T-helper 9 cell (primary cell): ENCODE measurements around the gene C2orf81.
A peak's percentile ranks its signal among the peaks of the same experiment; 100 is the strongest.
"Not testable (repeated sequence)": the region's sequence is repeated elsewhere in the genome, so short reads cannot be mapped to it uniquely, and the experiment has no call there.

ENCODE experiments used
- DNase-seq: peaks from one replicate; pipeline ENCODE4 v3.0.0-alpha.2; 2020
- total RNA-seq, 2 donors: gene quantifications; one replicate each; lab custom pipeline; 2026; lab: John Stamatoyannopoulos, UW

The C2orf81 gene
- 0 to 0.21 reads per million in 2 donors for total RNA-seq

GRCh38 chr2:74421221-74421870, at the start of gene C2orf81, which contains the start of gene WDR54:
Gene C2orf81, minus strand, starts transcription at chr2:74421619. Its CDS starts 59 bp downstream, at chr2:74421560.
Gene WDR54, plus strand, starts transcription at chr2:74421730. Its CDS starts 424 bp downstream, at chr2:74422154.
- DNase-seq, result peak; percentile 85

- not testable (repeated sequence) for DNase-seq
Observed at GRCh38 chr2:74470742-74471141, 49.3 kb upstream of the C2orf81 start.

DNA sequence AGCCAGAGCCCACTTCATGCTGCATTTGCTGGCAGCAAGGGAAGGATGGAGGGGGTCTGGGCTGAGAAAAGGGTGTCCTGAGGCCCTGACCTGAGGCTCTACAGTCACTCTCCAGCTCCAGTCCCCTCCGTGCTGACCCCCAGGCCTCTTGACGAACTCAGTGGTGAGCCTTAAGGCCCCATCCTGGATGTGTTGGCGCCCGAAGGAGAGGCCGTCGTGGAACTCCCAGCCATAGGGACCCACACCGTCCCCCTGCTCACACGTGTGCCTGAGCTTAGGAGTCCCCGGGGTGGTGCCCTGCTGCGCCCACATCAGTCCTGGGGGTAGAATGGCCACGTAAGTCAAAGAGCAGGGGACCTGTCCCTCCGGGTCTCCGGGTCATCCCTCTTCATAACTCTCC, 43.0 kb upstream of the C2orf81 start:
- no peak for DNase-seq

GRCh38 chr2:74462786-74463105, 41.3 kb upstream of the C2orf81 start:
- DNase-seq, result no peak

DNA sequence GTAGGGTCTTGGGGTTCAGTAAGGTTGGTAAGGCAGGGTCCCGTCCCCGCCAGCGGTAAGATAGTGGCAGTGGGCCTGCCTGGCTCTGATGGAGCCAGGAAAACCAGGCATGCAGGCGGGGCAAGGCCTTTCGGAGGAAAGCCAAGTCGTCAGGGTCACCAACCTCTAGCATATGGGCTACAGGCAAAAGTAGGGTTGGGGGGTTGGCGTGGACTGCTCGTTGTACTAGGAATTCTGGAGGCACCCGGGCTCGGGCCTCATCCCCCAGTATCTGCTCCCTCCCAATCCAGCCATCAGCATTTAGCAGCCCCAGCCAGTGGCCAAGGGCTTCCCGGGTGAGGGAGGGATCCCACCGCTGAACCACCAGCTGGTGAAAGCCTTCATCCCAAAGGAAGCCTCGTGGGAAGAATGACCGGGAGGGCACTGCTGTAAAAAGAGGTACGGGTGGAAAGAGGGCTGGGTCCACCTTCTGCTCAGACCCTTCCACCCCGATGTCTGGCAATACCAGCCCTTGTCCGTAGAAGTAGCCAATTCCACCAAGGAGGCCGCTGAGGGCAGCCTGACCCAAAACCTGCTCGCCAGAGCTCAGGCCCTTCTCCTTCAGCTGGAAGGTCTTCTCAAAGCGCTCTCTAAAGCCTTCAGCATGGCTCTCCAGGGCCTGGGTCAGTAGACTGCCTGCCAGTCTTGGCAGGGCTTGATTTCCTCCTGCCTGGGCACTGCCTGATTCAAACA, 40.8 kb upstream of the C2orf81 start:
- no peak for DNase-seq

DNA sequence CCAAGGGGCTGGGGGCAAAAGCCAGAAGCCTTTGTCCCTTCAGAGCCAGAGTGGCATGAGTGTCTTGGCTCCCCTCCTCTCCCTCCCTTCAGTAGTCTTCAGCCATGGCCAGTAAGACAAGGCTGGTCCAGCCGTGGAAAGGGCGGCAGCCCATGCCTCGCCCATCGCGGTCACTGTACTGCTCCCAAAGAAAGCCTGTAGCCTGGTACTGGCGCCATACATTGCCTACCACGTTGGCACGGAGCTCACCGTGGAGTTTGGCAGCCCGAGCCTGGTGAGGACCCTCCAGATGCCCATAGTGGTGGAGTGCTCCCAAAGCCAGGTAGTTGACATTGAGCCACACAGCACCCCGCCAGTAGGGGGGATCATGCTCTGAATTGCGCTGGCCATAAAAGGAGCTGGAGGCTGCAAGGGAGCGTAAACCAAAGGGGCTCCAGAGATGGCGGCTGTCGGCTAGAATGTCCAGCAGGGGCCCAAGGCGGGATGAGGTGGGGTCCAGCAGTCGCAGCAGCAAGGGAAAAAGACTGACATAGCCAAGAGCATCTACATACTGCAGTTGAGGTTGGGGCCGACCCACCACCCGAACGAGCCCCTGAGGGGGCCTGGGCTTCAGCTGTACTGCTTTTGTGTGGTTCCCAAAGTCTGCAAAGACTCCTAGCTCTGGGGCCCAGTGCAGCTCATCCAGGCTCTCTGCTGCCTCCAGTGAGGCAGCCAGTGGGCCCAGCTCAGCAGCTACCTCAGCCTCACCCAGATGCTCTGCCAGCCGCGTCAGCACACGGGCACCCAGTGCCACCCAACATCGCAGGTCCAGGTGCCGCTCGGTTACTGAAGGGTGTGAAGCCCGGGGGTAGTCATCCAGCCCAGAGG, 40.0 kb upstream of the C2orf81 start:
- DNase-seq, result no peak

DNA sequence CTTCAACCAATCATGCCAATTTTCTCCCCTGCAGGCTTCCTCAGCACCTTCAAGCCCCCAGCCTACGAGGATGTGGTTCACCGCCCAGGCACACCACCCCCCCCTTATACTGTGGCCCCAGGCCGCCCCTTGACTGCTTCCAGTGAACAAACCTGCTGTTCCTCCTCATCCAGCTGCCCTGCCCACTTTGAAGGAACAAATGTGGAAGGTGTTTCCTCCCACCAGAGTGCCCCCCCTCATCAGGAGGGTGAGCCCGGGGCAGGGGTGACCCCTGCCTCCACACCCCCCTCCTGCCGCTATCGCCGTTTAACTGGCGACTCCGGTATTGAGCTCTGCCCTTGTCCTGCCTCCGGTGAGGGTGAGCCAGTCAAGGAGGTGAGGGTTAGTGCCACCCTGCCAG, 38.8 kb upstream of the C2orf81 start:
- DNase-seq, result not testable (repeated sequence)

GRCh38 chr2:74459503-74460118, 38.2 kb upstream of the C2orf81 start:
- DNase-seq, result not testable (repeated sequence)

DNA sequence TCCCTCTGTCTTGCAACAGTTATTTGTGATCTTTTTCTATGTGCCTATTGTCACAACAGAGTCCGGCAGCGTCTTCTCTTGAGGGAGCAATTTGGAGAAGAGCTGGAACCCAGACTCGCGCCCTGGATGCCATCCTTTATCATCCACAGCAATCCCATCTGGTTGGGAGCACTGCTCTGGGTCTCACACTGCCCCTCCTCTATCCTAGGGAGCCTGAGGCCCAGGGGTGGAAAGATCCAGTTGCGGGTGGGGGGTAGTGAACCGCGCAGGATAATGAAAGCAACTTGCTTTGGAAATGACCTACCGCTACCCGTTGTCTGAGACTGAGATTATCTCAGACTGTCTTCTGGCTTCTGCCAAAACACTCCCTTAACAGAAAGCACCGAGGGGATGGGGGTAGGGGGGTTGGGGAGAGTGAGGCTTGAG, 37.5 kb upstream of the C2orf81 start:
- DNase-seq, result no peak

- DNase-seq, result peak; percentile 96
Observed at GRCh38 chr2:74458132-74458937, 36.9 kb upstream of the C2orf81 start, which contains the start of gene WBP1. Gene WBP1, plus strand, starts transcription at chr2:74458438. Its CDS starts 165 bp downstream, at chr2:74458603.

DNA sequence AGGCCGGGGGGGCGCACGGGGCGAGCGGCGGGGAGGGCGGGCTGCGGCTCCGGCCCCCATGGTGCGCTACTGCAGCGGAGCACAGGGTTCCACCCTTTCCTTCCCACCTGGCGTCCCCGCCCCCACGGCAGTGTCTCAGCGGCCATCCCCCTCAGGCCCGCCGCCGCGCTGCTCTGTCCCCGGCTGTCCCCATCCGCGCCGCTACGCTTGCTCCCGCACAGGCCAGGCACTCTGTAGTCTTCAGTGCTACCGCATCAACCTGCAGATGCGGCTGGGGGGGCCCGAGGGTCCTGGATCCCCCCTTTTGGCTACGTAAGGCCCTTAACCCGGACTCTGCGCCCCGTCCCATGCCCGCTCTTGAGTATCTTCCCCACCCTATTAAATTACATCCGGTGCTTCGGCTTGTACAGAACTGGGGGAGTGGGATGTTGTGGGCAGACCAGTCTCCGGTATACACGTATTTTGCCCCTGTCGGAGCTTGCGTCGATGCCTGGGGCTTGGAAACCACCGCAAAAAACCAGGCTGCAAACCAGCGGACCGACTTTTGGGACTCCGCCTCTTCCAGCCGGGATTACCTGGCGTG, 36.2 kb upstream of the C2orf81 start:
- peak; percentile 72 for DNase-seq

- DNase-seq, result no peak
Observed at GRCh38 chr2:74457129-74457548, 35.7 kb upstream of the C2orf81 start.

DNA sequence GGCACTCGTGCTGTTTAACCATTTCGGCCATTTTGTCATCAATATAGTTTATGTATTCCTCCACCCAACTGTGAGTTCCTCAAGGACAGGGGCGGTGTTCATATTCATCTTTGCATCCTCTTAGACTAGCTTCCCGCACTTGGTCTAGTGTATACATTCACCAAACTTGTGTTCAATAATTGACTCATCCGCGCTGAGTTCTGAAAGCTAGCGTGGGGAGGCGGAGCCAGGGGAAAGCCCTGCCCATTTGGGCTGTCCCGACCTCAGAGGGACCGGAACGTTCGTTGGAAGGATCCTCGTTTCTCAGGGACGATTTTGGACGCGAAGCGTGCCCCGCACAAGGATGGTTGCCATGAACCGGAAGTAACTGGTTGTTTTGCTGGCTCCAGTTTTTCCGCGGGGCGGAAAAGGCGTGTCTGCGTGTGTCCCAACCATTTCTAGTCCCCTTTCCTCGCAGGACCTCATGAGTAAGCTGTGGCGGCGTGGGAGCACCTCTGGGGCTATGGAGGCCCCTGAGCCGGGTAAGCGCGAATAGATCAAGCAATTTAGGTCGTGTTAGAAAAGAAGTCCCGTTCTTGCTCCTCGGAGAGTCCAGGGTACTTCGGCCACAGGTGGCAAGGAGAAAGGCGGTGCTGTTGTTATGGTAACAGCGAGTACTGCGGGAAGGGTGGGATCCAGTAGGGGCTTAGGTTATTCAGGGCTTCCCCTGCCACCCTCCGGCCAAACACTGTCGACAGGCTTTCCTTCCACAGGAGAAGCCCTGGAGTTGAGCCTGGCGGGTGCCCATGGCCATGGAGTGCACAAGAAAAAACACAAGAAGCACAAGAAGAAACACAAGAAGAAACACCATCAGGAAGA, 33.5 kb upstream of the C2orf81 start, which contains the start of gene INO80B:
INO80B (plus strand) TSS at position 434 of the 858 bp plus-strand sequence; CDS start at position 464, 30 bp downstream.
- DNase-seq, result peak; percentile 92

DNA sequence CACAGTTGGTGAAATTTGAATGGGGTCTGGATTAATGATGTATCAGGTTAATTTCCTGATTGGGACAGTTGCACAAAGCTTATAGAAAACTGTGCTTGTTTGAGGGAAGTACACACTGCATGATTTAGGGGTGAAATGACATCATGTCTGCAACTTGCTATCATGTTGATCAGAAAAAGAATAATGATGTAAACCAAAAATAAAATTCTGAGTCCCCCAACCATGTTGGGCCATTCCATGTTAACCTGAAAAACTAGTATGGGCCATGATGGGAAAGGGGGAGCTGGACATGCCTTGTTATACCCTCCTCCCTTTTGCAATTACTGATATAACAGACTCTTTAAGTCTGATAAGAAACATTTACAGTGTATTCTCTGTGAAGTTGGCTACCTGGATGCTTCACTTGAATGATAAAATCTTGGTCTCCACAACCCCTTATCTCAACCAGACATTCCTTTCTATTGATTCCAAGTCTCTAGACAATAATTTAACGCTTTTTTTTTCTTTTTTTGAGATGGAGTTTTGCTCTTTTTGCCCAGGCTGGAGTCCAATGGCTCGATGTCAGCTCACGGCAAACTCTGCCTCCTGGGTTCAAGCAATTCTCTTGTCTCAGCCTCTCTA, 29.3 kb upstream of the C2orf81 start:
- no peak for DNase-seq

DNA sequence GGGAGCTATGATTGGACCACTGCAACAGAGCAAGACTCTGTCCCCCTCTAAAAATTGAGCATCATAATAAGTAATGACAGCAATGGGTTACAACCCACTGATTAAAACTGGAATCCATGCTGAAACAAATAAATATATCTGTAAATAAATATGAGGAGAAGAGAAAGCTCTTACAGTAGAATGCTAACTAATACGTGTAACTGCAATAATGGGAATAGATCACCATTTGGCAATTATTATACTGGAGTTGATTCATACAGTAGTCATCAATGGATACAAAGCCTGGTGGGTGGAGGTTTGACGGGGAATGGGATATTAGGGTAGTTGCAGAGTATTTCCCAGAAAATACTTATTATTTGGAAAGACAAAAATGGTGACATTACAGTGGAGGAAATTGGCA, 27.4 kb upstream of the C2orf81 start:
- no peak for DNase-seq

DNA sequence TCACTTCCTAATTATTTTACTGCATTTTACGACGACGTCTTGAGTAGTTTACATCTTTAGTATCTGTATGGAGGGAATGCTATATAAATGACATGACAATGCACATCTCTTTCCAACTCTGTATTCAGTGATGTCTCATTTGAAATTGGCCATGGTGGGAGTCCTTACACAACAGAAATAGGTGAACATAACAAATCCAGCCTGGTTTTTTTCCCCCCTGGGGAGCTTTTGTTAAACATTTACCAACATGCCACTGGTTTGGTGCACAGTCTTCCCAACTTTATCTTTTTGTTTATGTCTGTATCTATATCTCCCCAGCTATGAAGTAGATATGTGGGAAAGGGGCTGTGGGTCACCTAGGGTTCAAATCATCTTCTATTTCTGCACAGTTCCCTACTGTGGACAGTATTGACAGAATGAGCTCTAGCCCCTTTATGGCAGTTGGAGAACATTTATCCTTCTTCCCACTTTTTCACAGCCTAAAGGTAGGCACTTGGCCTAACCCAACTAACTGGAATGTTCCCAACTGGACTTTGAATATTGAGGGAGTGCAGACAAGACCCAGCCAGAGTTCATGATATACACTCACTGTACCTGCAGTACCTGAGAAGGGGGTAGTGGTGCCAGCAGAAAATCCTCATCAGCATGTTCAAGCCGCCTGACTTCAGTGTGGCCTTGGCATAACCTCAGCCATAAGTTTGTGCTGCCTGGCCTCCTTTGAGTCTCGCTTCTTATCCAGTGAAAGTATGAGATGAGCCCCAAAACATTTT, 26.0 kb upstream of the C2orf81 start:
- DNase-seq, result no peak

DNA sequence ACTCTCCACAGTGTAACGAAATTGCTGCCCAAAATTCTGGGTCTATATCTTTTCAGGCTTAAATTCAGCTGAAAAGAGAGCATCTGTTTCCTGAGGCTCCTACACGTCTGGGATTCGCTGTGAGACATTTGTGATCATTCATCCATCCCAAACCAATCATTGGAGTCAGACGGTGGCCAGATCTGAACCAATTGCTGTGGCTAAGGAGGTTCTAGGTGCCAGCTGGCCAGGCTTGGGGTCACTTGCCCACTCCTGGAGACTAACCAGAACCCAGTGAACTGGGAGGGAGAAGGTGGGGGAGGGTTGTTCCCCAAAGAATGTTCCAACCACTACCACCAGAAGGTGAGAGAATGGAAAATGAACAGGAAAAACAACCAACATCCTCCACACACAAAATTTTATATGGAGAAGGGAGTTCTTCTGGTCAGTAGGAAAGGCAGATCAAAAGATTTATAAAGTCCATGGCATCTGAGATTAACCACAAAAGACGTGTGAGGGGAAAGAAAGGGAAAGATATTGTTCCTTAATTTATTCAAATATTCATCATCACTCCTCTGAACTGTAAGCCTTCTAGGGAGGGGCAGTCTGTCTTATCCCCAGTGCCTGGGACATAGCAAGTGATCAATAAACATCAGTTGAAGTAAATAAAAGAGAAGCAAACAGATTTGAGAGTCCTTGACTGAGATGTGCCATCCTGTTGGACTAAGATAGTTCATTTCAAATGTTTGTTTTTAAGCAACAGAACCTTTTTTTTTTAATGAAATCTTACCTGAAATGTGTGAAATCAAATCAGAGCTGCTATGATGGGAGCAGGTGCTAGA, 23.3 kb upstream of the C2orf81 start:
- no peak for DNase-seq
